ENCODE data around the gene LIMCH1.

- TF ChIP-seq CTCF (IDR thresholded peaks at IDR 0.05) = no peak
- TF ChIP-seq POLR2A (IDR thresholded peaks at IDR 0.05) = no peak
These were observed 12.4 kb downstream of the LIMCH1 start for GRCh38 chr4:41550308-41550707.

Measured in body of pancreas (tissue), 4 donors.